OCI-LY1 (cell line): ENCODE results near the gene VDR.

Experiments used
- EZH2 ChIP-seq: fragments of 200-600 bp; sonication (generic), shearing (Covaris generic); IDR thresholded peaks from 2 replicates; pipeline ENCODE4 v1.8.0; 2017; ENCODE audit warnings: borderline replicate concordance, mixed run types, mild to moderate bottlenecking, antibody characterized with exemption, low read length, moderate library complexity, mixed read lengths
- TF ChIP-seq, protein P1 (sequence below): fragments of 200-600 bp; sonication (generic), shearing (Covaris generic); IDR thresholded peaks from 2 replicates; pipeline ENCODE4 v1.5.1; 2017; ENCODE audit warnings: mild to moderate bottlenecking, antibody characterized with exemption, low read length, moderate library complexity, mixed read lengths

DNA sequence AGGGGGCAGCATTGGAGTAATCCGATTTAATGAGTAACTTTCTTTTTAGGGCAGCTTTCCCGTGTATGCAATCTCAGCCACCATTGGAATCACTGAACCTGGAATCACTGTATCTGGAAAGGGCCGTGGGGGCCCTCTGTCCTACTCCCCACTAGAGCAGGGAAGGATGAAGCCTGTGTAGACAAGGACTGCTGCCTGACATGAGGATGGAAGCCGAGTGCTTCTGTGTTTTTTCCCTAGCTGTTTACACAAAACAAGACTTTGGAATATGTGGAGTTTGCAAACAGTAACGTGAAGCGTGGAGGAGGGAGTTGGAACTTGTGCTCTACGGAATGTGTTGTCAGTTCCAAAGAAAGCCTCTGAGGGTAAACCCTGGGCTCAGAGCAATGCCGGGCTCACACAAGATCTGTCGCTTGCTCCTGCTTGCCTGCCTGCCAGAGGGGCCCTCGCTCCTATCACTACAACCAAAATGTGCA is 52.7 kb downstream of the VDR start:
- TF ChIP-seq, protein P1, sequence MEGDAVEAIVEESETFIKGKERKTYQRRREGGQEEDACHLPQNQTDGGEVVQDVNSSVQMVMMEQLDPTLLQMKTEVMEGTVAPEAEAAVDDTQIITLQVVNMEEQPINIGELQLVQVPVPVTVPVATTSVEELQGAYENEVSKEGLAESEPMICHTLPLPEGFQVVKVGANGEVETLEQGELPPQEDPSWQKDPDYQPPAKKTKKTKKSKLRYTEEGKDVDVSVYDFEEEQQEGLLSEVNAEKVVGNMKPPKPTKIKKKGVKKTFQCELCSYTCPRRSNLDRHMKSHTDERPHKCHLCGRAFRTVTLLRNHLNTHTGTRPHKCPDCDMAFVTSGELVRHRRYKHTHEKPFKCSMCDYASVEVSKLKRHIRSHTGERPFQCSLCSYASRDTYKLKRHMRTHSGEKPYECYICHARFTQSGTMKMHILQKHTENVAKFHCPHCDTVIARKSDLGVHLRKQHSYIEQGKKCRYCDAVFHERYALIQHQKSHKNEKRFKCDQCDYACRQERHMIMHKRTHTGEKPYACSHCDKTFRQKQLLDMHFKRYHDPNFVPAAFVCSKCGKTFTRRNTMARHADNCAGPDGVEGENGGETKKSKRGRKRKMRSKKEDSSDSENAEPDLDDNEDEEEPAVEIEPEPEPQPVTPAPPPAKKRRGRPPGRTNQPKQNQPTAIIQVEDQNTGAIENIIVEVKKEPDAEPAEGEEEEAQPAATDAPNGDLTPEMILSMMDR, result no peak
- no peak for TF ChIP-seq EZH2
